ENCODE measurements around the gene RAB7B. TPM values are rescaled to one million over a fixed set of nuclear protein-coding genes. Genes with fewer than 3 reads are reported as not detected.

Gene RAB7B
- total and polyA plus RNA-seq, 9 of the 15 experiments (the other 6 are each of a cell fraction or from before 2014, with no cell fraction given), result 0.03 to 0.29 (median 0.07) TPM; not detected in 4

DNA sequence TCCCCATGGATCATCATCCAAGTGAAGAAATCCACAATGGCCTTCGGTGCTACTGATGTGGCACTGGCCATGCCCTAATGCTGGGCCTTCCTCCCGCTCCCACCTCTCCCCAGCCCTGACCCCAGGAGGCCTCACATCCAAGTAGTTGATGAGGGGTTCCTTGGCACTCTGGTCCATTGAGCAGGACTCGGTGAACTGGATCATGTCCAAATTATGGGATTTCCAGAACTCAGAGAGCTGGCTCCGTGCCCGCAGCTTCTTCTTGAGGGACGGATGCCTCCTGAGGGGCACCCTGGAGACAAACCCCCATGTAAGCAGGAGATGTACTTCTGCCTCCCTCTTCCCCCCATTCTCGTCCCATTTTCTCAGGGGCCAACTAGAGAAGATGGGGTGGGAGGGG, 19.6 kb upstream of the RAB7B start:
- Histone ChIP-seq H3K79me2 (ENCODE audit: control insufficient read depth, insufficient read depth, low read length) (no peaks in the 10 kb centered on the region), H2AFZ (ENCODE audit: low read depth, low read length) (no peak overlapping the region), H3K9ac (ENCODE audit: insufficient read depth in 1 of 2, low read depth in 2 of 2, low read length in 2 of 2) (no peak overlapping the region), H3K36me3 (ENCODE audit: control insufficient read depth, insufficient read depth, low read length) (no peaks in the 10 kb centered on the region), H3K27ac (ENCODE audit: extremely low read depth, low read depth, low read length) (no peak overlapping the region), H4K20me1 (replicated peaks; ENCODE audit: control insufficient read depth, insufficient read depth, low read length) (peaks cover 4% of the 10 kb centered on the region; the same call in 1 of the 2 replicates), H3K27me3 (ENCODE audit: control insufficient read depth in 2 of 2, insufficient read depth in 2 of 2, low read length in 2 of 2) (peaks cover 17 to 53% of the 10 kb centered on the region in 2 experiments), H3K9me3 (replicated peaks; ENCODE audit: control insufficient read depth, insufficient read depth, low read depth, low read length) (no peaks in the 10 kb centered on the region), H3K4me2 (ENCODE audit: insufficient read depth, low read length) (no peak overlapping the region), H3K4me1 (replicated peaks in 1 of 2; ENCODE audit: control insufficient read depth in 2 of 2, insufficient read depth in 2 of 2, low read length in 2 of 2) (no peaks in the 10 kb centered on the region; a peak in 1 of 5 replicates), H3K4me3 (no peak overlapping the region), H3K9me1 (ENCODE audit: control insufficient read depth, insufficient read depth, low read length) (no peaks in the 10 kb centered on the region)
- TF ChIP-seq, protein P1, sequence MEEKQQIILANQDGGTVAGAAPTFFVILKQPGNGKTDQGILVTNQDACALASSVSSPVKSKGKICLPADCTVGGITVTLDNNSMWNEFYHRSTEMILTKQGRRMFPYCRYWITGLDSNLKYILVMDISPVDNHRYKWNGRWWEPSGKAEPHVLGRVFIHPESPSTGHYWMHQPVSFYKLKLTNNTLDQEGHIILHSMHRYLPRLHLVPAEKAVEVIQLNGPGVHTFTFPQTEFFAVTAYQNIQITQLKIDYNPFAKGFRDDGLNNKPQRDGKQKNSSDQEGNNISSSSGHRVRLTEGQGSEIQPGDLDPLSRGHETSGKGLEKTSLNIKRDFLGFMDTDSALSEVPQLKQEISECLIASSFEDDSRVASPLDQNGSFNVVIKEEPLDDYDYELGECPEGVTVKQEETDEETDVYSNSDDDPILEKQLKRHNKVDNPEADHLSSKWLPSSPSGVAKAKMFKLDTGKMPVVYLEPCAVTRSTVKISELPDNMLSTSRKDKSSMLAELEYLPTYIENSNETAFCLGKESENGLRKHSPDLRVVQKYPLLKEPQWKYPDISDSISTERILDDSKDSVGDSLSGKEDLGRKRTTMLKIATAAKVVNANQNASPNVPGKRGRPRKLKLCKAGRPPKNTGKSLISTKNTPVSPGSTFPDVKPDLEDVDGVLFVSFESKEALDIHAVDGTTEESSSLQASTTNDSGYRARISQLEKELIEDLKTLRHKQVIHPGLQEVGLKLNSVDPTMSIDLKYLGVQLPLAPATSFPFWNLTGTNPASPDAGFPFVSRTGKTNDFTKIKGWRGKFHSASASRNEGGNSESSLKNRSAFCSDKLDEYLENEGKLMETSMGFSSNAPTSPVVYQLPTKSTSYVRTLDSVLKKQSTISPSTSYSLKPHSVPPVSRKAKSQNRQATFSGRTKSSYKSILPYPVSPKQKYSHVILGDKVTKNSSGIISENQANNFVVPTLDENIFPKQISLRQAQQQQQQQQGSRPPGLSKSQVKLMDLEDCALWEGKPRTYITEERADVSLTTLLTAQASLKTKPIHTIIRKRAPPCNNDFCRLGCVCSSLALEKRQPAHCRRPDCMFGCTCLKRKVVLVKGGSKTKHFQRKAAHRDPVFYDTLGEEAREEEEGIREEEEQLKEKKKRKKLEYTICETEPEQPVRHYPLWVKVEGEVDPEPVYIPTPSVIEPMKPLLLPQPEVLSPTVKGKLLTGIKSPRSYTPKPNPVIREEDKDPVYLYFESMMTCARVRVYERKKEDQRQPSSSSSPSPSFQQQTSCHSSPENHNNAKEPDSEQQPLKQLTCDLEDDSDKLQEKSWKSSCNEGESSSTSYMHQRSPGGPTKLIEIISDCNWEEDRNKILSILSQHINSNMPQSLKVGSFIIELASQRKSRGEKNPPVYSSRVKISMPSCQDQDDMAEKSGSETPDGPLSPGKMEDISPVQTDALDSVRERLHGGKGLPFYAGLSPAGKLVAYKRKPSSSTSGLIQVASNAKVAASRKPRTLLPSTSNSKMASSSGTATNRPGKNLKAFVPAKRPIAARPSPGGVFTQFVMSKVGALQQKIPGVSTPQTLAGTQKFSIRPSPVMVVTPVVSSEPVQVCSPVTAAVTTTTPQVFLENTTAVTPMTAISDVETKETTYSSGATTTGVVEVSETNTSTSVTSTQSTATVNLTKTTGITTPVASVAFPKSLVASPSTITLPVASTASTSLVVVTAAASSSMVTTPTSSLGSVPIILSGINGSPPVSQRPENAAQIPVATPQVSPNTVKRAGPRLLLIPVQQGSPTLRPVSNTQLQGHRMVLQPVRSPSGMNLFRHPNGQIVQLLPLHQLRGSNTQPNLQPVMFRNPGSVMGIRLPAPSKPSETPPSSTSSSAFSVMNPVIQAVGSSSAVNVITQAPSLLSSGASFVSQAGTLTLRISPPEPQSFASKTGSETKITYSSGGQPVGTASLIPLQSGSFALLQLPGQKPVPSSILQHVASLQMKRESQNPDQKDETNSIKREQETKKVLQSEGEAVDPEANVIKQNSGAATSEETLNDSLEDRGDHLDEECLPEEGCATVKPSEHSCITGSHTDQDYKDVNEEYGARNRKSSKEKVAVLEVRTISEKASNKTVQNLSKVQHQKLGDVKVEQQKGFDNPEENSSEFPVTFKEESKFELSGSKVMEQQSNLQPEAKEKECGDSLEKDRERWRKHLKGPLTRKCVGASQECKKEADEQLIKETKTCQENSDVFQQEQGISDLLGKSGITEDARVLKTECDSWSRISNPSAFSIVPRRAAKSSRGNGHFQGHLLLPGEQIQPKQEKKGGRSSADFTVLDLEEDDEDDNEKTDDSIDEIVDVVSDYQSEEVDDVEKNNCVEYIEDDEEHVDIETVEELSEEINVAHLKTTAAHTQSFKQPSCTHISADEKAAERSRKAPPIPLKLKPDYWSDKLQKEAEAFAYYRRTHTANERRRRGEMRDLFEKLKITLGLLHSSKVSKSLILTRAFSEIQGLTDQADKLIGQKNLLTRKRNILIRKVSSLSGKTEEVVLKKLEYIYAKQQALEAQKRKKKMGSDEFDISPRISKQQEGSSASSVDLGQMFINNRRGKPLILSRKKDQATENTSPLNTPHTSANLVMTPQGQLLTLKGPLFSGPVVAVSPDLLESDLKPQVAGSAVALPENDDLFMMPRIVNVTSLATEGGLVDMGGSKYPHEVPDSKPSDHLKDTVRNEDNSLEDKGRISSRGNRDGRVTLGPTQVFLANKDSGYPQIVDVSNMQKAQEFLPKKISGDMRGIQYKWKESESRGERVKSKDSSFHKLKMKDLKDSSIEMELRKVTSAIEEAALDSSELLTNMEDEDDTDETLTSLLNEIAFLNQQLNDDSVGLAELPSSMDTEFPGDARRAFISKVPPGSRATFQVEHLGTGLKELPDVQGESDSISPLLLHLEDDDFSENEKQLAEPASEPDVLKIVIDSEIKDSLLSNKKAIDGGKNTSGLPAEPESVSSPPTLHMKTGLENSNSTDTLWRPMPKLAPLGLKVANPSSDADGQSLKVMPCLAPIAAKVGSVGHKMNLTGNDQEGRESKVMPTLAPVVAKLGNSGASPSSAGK (IDR thresholded peaks at IDR 0.05), result no peak
- TF ChIP-seq GATAD2B (IDR thresholded peaks at IDR 0.05; ENCODE audit: borderline replicate concordance) (no peak), KLF1 (tag; IDR thresholded peaks at IDR 0.05) (no peak), KAT2B (IDR thresholded peaks at IDR 0.05; ENCODE audit: low read depth, low read length) (no peak), ETS2 (tag; IDR thresholded peaks at IDR 0.05; ENCODE audit: borderline replicate concordance, poor library complexity, severe bottlenecking) (no peak), KLF6 (CRISPR knock-in tag; IDR thresholded peaks at IDR 0.05; ENCODE audit: borderline replicate concordance) (no peak), POLR2AphosphoS5 (IDR thresholded peaks at IDR 0.05; ENCODE audit: control insufficient read depth, insufficient read depth, low read depth, low read length) (no peak), GABPB2 (CRISPR knock-in tag; conservative IDR thresholded peaks at IDR 0.05) (no peak), ZNF780A (CRISPR knock-in tag; IDR thresholded peaks at IDR 0.05) (no peak), MXI1 (IDR thresholded peaks at IDR 0.05; ENCODE audit: low read depth, low read length) (no peak), TRIM28 (IDR thresholded peaks at IDR 0.05) (no peak), ZNF24 (IDR thresholded peaks at IDR 0.05) (no peak), NR2C1 (IDR thresholded peaks at IDR 0.05) (no peak), NR2C1 (tag; IDR thresholded peaks at IDR 0.05) (no peak), ZKSCAN3 (CRISPR knock-in tag; IDR thresholded peaks at IDR 0.05) (no peak)
- no peak for ATAC-seq
- intact Hi-C loops (cut with micrococcal nuclease) (no loop called here), in situ Hi-C loops (cut with MboI) (no loop called here)
- CTCF ChIA-PET (ENCODE audit: low intra/inter-chr PET ratio), result no interaction called here
- FAIRE-seq, result no peak
- WGBS (ENCODE audit: insufficient coverage, low coverage, missing lambda C conversion rate), result 5% methylated on average over 7 of the region's 7 CpGs
- no TSS peak for BruUV-seq (replicated peaks)
- no peak for DNase-seq (ENCODE audit: extremely low read depth in 1 of 4, low spot score in 3 of 4)
- POLR2A ChIA-PET, result no interaction called here
